GM03348 (cell line): ENCODE results near the gene DYNC2I2.
A peak's percentile ranks its signal among the peaks of the same experiment; 100 is the strongest.
"Not testable (repeated sequence)": the region's sequence is repeated elsewhere in the genome, so short reads cannot be mapped to it uniquely, and the experiment has no call there.

Experiments used
- DNase-seq: peaks from one replicate; pipeline ENCODE4 v3.0.0; 2012; ENCODE audit warnings: low spot score

Gene DYNC2I2

GRCh38 chr9:128656416-128657343 lies at the start of gene DYNC2I2:
DYNC2I2 (minus strand) TSS chr9:128656847; CDS start chr9:128656726, 121 bp downstream.
- peak; percentile 98 for DNase-seq

- no peak for DNase-seq
These were observed 49.4 kb upstream of the DYNC2I2 start for GRCh38 chr9:128706045-128706444.

- no peak for DNase-seq
These were observed 48.7 kb upstream of the DYNC2I2 start for GRCh38 chr9:128705051-128705965.

GRCh38 chr9:128704356-128704670 lies 47.7 kb upstream of the DYNC2I2 start:
- DNase-seq: no peak

GRCh38 chr9:128703616-128704355 lies 47.1 kb upstream of the DYNC2I2 start:
- no peak for DNase-seq

- DNase-seq: peak; percentile 35
These were observed 46.4 kb upstream of the DYNC2I2 start for GRCh38 chr9:128702949-128703615.

- peak; percentile 96 for DNase-seq
These were observed 45.9 kb upstream of the DYNC2I2 start, which contains the start of gene PKN3 for GRCh38 chr9:128702445-128702948. PKN3 (plus strand) TSS chr9:128702503; CDS start chr9:128702916, 413 bp downstream.

- DNase-seq: no peak
These were observed 44.7 kb upstream of the DYNC2I2 start for GRCh38 chr9:128701227-128701854.

GRCh38 chr9:128699096-128699795 lies 42.6 kb upstream of the DYNC2I2 start:
- not testable (repeated sequence) for DNase-seq

- DNase-seq: no peak
These were observed 40.5 kb upstream of the DYNC2I2 start for GRCh38 chr9:128696923-128697707.

- DNase-seq: no peak
These were observed 37.7 kb upstream of the DYNC2I2 start for GRCh38 chr9:128694344-128694743.

GRCh38 chr9:128693738-128694137 lies 37.1 kb upstream of the DYNC2I2 start:
- DNase-seq: not testable (repeated sequence)

- DNase-seq: no peak
These were observed 34.0 kb upstream of the DYNC2I2 start for GRCh38 chr9:128690684-128691034.

GRCh38 chr9:128689820-128690683 lies 33.4 kb upstream of the DYNC2I2 start:
- peak; percentile 85 for DNase-seq

- no peak for DNase-seq
These were observed 32.7 kb upstream of the DYNC2I2 start for GRCh38 chr9:128689293-128689774.

GRCh38 chr9:128688501-128689292 lies 32.0 kb upstream of the DYNC2I2 start, which contains the start of gene SET:
SET (plus strand) TSS chr9:128689222; CDS start chr9:128689583, 361 bp downstream.
- peak; percentile 100 for DNase-seq

- no peak for DNase-seq
These were observed 30.8 kb upstream of the DYNC2I2 start for GRCh38 chr9:128687453-128687852.
